Heart left ventricle (tissue), 16 donors: ENCODE results near the gene DTX3L. TPM values are rescaled to one million over a fixed set of nuclear protein-coding genes. Genes with fewer than 3 reads are reported as not detected.

ENCODE experiments used
- ATAC-seq, 4 donors: fragments of 200-7000 bp; cut with Tn5 transposase; one replicate each; pipeline ENCODE4 v1.9.1; 2020 to 2022; ENCODE audit warnings: moderate library complexity in 4 of 4, mild to moderate bottlenecking in 3 of 4, moderate number of reproducible peaks in 1 of 4
- DNase-seq, 5 donors: peaks; one replicate each; pipeline ENCODE4 v3.0.0-alpha.2; 2020
- H3K27ac ChIP-seq, 12 donors: fragments of 200-600 bp; sonication (generic) in 4 of 12; one replicate each; pipeline versions ENCODE4 v1.5.0 to v1.8.0; 2016 to 2022; ENCODE audit warnings: mild to moderate bottlenecking in 2 of 12
- H3K27me3 ChIP-seq, 9 donors: fragments of 200-600 bp; sonication (generic) in 2 of 9; one replicate each; pipeline versions ENCODE4 v1.5.1 to v1.8.0; 2016 to 2022; ENCODE audit warnings: mild to moderate bottlenecking in 3 of 9
- H3K36me3 ChIP-seq, 9 donors: fragments of 200-600 bp; sonication (generic) in 2 of 9; one replicate each; pipeline versions ENCODE4 v1.5.0 to v1.8.0; 2018 to 2022; ENCODE audit warnings: mild to moderate bottlenecking in 2 of 9
- H3K4me1 ChIP-seq, 12 donors: fragments of 200-600 bp; sonication (generic) in 4 of 12; one replicate each; pipeline versions ENCODE4 v1.5.0 to v1.8.0; 2016 to 2022; ENCODE audit warnings: mild to moderate bottlenecking in 3 of 12
- H3K4me3 ChIP-seq, 12 donors: fragments of 200-600 bp; sonication (generic) in 4 of 12; one replicate each; pipeline versions ENCODE4 v1.5.0 to v1.8.0; 2017 to 2022; ENCODE audit warnings: mild to moderate bottlenecking in 9 of 12, moderate library complexity in 4 of 12
- H3K9me3 ChIP-seq, 12 donors: fragments of 200-600 bp; sonication (generic) in 4 of 12; one replicate each; pipeline versions ENCODE4 v1.5.0 to v1.8.0; 2016 to 2022; ENCODE audit warnings: mild to moderate bottlenecking in 1 of 12
- POLR2A ChIP-seq, 2 donors: fragments of 450-650 bp; IDR thresholded peaks; one replicate each; pipeline ENCODE4 v1.6.1; 2017; ENCODE audit warnings: antibody characterized with exemption in 2 of 2, mild to moderate bottlenecking in 2 of 2, moderate library complexity in 2 of 2
- WGBS, 4 donors: extraction: QIAGEN DNeasy Blood & Tissue Kit in 2 of 4; methylation state at CpG; one replicate each; pipeline versions ENCODE4 v1.1.5 to v1.1.7; 2013 to 2018; 5-methylcytosine and 5-hydroxymethylcytosine counted together
- intact Hi-C, 10 donors: fragments of 100-400 bp; cut with DNase I; formaldehyde crosslinking; loops; one replicate each; pipeline versions ENCODE4 v1.11.1 to v1.14.2; 2022
- polyA plus RNA-seq, 2 donors: library from polyadenylated mRNA; stranded (reverse); fragments of 200-250 nt; gene quantifications; one replicate each; pipeline ENCODE4 v1.2.3, GENCODE V29; 2013
- total RNA-seq, 9 donors: library from RNA; depleted of rRNA in 2 of 9; stranded (reverse); fragments of >200 nt in 2 of 9; fragmentation: NEBNext Ultra II Directional in 3 of 9; extraction: Animal tissue kit (Norgen Biotek cat#: 25700) in 3 of 9; gene quantifications; one replicate each; pipeline versions ENCODE4 v1.1.0 to v1.2.4, GENCODE V29; 2016 to 2023
- TF ChIP-seq, protein P1 (sequence below), 12 donors: fragments of 200-600 bp; sonication (generic) in 4 of 12; IDR thresholded peaks; one replicate each; pipeline versions ENCODE4 v1.5.0 to v1.8.0; 2018 to 2022; ENCODE audit warnings: antibody characterized with exemption in 12 of 12, mild to moderate bottlenecking in 5 of 12
- donor health status: ischemic (EF 13 %, LVEDD 7.1; RV severe dilation, severe dysfunction).
- donor health status: healthy with polysubstance abuse.
- donor health status: DM: no; HTN: yes; CAD: no.
- donor health status: DM: no; HTN: no; CAD: no.
- donor health status: ischemic (EF 25% LVEDD 6.9; RV normal size, moderate dysfunction).
- donor health status: ischemic (EF 25% LVEDD 5.7; RV mildly dilated, moderate dysfunction).
- donor health status: healthy.
- donor health status: DM: yes; HTN: yes; CAD: no.
- donor health status: ischemic (EF 35%, LVEDD 5.7; RV mildly dilated, moderate dysfunction).
- donor health status: nonischemic (EF 11% LVEDD 7.7; RV severe dilation, severe dysfunction).
- donor health status: DM: yes; HTN: yes; CAD: no.
- donor health status: PGD.
- donor health status: ischemic (EF 29% LVEDD 5.4; RV normal size, mild dysfunction).
- donor health status: nonischemic (EF 23%, LVEDD 6.1; RV moderate dilation, normal function).

DTX3L gene
- total and polyA plus RNA-seq, 11 donors: 4.8 to 78.2 (median 12.9) TPM

DNA sequence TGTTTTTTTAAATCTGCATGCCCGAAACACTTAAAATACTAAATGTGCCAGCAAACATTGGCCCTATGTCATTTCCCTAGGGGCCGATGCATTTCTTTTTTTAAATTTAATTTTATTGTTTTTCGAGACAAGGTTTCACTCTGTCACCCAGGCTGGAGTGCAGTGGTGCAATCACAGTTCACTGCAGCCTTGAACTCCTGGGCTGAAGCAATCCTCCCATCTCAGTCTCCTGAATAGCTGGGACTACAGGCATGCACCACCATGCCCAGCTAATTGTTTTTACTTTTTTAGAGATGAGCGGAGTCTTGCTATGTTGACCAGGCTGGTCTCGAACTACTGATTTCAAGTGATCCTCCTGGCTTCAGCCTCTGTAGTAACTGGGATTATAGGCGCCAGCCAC is 5.5 kb upstream of the DTX3L start:
- Histone ChIP-seq H3K9me3 (no peaks in the 10 kb centered on the region), H3K36me3 (peaks cover 0 to 63% (median 58%) of the 10 kb centered on the region in 9 donors), H3K27ac (no peak overlapping the region), H3K4me3 (no peak overlapping the region), H3K4me1 (peaks cover 0 to 47% (median 22%) of the 10 kb centered on the region in 12 donors), H3K27me3 (no peaks in the 10 kb centered on the region)
- intact Hi-C loops: loop anchor here in 3 of 10 donors (2.0 to 10.0 kb wide), 3 partner anchors 44 to 119 kb away; partner anchors contain the start of gene KPNA1 (in 1 of the 3)
- 81 to 87% (median 83%) methylated on average over 6 of the region's 6 CpGs for WGBS, 4 donors
- DNase-seq: no peak
- TF ChIP-seq, protein P1, sequence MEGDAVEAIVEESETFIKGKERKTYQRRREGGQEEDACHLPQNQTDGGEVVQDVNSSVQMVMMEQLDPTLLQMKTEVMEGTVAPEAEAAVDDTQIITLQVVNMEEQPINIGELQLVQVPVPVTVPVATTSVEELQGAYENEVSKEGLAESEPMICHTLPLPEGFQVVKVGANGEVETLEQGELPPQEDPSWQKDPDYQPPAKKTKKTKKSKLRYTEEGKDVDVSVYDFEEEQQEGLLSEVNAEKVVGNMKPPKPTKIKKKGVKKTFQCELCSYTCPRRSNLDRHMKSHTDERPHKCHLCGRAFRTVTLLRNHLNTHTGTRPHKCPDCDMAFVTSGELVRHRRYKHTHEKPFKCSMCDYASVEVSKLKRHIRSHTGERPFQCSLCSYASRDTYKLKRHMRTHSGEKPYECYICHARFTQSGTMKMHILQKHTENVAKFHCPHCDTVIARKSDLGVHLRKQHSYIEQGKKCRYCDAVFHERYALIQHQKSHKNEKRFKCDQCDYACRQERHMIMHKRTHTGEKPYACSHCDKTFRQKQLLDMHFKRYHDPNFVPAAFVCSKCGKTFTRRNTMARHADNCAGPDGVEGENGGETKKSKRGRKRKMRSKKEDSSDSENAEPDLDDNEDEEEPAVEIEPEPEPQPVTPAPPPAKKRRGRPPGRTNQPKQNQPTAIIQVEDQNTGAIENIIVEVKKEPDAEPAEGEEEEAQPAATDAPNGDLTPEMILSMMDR (IDR thresholded peaks at IDR 0.05): no peak
- no peak for TF ChIP-seq POLR2A (IDR thresholded peaks at IDR 0.05)
- ATAC-seq: no peak

DNA sequence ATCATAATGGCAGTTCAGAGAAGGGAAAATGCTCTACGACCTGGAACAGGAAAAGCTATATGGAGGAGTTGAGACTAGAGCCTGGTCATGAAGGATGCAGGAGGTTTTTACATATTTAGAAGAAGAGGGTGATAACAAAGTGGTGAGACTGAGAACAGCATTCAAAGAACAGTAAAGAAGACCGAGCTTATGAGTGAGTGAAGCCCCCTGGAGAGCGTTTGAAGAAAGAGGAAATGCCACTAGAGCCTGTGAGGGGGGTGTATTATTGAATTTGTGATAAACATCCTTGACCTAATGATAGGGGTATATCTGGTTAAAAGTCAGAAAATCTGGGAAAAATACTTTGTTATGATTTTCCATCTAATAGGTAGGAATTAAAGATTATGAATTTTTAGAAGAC is 4.2 kb upstream of the DTX3L start:
- intact Hi-C loops: loop anchor here in 7 of 10 donors (1.0 to 10.0 kb wide), 6 partner anchors 45 to 122 kb away; partner anchors contain the start of genes KPNA1 (in 1 of the 7) and PARP14 (in 1 of the 7)
- Histone ChIP-seq H3K27me3 (no peaks in the 10 kb centered on the region), H3K27ac (no peak overlapping the region), H3K36me3 (peaks cover 0 to 50% (median 46%) of the 10 kb centered on the region in 9 donors), H3K4me1 (peaks cover 0 to 48% (median 24%) of the 10 kb centered on the region in 12 donors), H3K4me3 (no peak overlapping the region), H3K9me3 (no peaks in the 10 kb centered on the region)
- TF ChIP-seq POLR2A (IDR thresholded peaks at IDR 0.05): no peak
- TF ChIP-seq, protein P1 (IDR thresholded peaks at IDR 0.05): no peak
- WGBS, 4 donors: 70 to 73% (median 71%) methylated on average over 3 of the region's 3 CpGs
- DNase-seq: no peak
- ATAC-seq: no peak

DNA sequence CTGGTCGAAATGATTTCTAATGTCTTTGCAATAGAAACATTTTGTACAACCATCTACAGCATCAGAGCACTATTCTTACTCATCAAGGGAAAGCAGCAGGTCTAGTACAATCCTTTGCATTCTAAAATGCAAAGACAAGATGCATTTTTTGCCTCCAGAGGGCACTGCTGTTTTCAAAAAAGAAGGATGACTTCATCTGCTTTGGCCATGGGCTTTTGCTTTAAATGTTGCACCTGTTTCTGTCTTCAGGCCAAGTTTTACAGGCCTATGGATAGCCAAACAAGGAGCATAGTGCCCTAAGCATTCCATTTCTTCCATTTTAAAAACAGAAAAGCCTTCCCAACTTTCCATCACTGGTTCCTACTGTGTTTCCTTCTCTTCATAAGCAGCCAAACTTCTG is 3.5 kb upstream of the DTX3L start:
- Histone ChIP-seq H3K9me3 (no peaks in the 10 kb centered on the region), H3K4me3 (no peak overlapping the region), H3K27ac (no peak overlapping the region), H3K36me3 (peaks cover 0 to 45% (median 39%) of the 10 kb centered on the region in 9 donors), H3K27me3 (no peaks in the 10 kb centered on the region), H3K4me1 (peaks cover 0 to 49% (median 22%) of the 10 kb centered on the region in 12 donors)
- intact Hi-C loops: loop anchor here in 6 of 10 donors (1.0 to 5.0 kb wide), 4 partner anchors 117 to 122 kb away; partner anchors contain the start of gene PARP14 (in 1 of the 6)
- ATAC-seq: no peak
- peak in 2 of 5 donors; percentile 23 to 35 for DNase-seq
- TF ChIP-seq POLR2A (IDR thresholded peaks at IDR 0.05): no peak
- TF ChIP-seq, protein P1 (IDR thresholded peaks at IDR 0.05): peak; percentile 19 to 64 (median 51)
- WGBS, 4 donors: 91 to 96% (median 94%) methylated on average over 1 of the region's 1 CpG

DNA sequence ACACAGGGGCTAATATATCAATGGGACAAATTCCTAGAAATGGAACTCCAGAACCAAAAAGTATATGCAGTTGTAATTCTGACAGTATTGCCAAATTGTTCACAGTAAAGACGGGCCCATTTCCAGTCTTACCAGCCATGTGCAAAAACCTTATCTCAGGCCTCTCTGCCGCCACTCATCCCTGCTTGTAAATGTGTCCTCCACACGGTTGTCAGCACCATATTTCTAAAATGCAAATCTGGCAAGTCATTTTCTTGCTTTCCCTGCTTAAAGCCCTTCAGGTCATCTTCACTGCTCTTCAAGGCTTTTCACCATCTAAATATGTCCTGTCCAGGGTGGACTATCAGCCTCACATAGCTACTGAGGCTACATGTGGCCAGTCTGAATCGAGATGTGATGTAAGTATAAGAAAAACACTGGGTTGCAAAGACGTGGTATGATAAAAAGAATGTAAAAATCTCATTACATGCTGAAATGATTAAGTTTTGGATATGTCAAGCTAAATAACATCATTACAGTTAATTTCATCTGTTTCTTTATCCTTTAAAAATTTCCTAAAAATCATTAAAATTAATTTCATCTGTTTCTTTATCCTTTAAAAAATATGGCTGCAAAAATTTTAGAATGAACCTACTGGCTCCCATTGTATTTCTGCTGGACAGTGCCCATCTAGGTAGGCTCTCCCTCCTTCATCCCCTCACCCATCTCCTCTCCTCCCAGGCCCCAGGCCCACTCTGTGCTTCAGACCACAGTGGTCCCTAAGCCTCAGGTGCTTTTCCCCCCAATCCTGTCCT is 1.0 kb upstream of the DTX3L start:
- TF ChIP-seq, protein P1 (IDR thresholded peaks at IDR 0.05): no peak
- TF ChIP-seq POLR2A (IDR thresholded peaks at IDR 0.05): no peak
- 32 to 46% (median 41%) methylated on average over 5 of the region's 5 CpGs for WGBS, 4 donors
- Histone ChIP-seq H3K36me3 (peaks cover 0 to 45% (median 38%) of the 10 kb centered on the region in 9 donors), H3K4me1 (peaks cover 0 to 64% (median 22%) of the 10 kb centered on the region in 12 donors), H3K4me3 (peak overlapping the region; percentile 66 to 98 (median 76)), H3K9me3 (no peaks in the 10 kb centered on the region), H3K27me3 (no peaks in the 10 kb centered on the region), H3K27ac (peak overlapping the region; percentile 86 to 99 (median 94))
- intact Hi-C loops: loop anchor here in 6 of 10 donors (2.0 to 5.0 kb wide), 3 partner anchors 114 to 119 kb away; partner anchors contain the start of gene PARP14 (in 1 of the 6)
- ATAC-seq (peak in 1 of 4 donors; percentile 2), DNase-seq (no peak)
